Cardiac fibroblast (primary cell): Measurements from ENCODE around the gene MUC5B.
A peak's percentile ranks its signal among the peaks of the same experiment; 100 is the strongest.

Experiments used
- DNase-seq, 2 donors: peaks; one replicate each; pipeline versions ENCODE4 v3.0.0 to v3.0.0-alpha.2; 2010; ENCODE audit warnings: low read depth in 2 of 2
- H3K4me3 ChIP-seq, 2 donors: replicated peaks in 1 of 2; 1 replicate in 1 of 2; 2 replicates in 1 of 2; pipeline ENCODE4 v1.5.1; 2011; ENCODE audit warnings: low read depth in 2 of 2, low read length in 2 of 2, mild to moderate bottlenecking in 2 of 2, moderate library complexity in 1 of 2
- TF ChIP-seq, protein P1 (sequence below): IDR thresholded peaks from one replicate; pipeline ENCODE4 v1.5.1; 2011; ENCODE audit warnings: low read depth, mild to moderate bottlenecking, low read length, inconsistent platforms

The MUC5B gene

DNA sequence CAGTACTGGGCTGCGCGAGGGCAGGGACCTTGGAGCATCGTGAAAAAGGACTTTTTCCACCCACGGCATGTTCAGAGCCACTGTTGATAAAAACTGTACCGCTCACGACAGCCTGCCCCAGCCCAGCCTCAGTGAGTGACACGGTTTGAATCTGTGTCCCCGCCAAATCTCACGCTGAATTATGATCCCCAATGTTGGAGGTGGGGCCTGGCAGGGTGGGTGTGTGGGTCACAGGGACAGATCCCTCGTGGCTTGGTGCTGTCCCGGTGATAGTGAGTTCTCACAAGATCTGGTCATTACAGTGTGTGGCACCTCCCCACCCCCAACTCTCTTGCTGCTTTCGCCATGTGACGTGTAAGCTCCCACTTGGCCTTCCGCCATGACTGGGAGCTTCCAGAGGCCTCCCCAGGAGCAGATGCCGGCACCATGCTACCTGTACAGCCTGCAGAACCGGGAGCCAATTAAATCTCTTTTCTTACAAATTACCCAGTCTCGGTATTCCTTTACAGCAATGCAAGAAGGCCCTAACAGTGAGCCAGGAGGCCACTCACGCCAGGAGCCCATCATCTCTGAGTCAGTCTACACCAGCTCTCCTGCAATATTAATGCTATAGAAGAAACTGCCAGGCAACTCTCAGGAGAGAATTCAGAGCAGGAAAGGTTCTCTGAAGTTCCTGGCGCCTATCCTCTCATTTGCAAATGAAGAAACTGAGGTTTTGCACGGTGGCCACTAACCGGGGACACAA, 85.3 kb downstream of the MUC5B start:
- TF ChIP-seq, protein P1, sequence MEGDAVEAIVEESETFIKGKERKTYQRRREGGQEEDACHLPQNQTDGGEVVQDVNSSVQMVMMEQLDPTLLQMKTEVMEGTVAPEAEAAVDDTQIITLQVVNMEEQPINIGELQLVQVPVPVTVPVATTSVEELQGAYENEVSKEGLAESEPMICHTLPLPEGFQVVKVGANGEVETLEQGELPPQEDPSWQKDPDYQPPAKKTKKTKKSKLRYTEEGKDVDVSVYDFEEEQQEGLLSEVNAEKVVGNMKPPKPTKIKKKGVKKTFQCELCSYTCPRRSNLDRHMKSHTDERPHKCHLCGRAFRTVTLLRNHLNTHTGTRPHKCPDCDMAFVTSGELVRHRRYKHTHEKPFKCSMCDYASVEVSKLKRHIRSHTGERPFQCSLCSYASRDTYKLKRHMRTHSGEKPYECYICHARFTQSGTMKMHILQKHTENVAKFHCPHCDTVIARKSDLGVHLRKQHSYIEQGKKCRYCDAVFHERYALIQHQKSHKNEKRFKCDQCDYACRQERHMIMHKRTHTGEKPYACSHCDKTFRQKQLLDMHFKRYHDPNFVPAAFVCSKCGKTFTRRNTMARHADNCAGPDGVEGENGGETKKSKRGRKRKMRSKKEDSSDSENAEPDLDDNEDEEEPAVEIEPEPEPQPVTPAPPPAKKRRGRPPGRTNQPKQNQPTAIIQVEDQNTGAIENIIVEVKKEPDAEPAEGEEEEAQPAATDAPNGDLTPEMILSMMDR: no peak
- peak overlapping the region; percentile 75 to 86 for H3K4me3 ChIP-seq
- peak in 1 of 2 donors; percentile 48 for DNase-seq

DNA sequence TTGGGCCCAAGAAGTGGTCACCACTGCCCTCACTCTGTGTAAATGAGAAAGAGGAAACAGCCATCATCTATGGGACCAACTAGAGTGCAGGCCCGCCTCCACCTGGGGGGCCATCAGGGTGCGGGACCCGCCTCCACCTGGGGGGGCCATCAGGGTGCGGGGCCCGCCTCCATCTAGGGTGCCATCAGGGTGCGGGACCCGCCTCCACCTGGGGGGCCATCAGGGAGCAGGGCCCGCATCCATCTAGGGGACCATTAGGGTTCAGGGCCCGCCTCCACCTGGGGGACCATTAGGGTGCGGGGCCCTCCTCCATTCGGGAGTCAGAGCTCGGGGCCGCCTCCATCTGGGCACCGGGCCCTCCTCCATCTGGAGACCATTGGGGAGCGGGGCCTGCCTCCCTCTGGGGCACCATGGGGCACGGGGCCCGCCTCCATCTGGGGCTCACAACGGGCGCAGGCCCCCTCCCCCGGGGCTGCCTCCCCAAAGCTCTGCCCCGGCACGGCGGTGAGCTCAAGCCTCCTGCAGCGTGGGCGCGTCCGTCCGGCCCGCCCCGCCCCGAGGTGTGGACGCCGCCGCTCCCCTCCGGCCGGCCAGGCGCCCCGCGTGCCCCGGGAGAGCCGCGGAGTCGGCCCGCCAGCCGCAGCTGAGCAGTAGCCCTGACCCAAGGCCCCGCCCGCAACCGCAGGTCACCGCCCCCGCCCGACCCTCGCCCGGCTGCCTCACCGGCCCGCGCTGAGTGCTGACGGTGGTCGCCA, 86.1 kb downstream of the MUC5B start:
- H3K4me3 ChIP-seq: peak overlapping the region; percentile 75 to 86
- TF ChIP-seq, protein P1: no peak
- peak in 1 of 2 donors; percentile 10 for DNase-seq

DNA sequence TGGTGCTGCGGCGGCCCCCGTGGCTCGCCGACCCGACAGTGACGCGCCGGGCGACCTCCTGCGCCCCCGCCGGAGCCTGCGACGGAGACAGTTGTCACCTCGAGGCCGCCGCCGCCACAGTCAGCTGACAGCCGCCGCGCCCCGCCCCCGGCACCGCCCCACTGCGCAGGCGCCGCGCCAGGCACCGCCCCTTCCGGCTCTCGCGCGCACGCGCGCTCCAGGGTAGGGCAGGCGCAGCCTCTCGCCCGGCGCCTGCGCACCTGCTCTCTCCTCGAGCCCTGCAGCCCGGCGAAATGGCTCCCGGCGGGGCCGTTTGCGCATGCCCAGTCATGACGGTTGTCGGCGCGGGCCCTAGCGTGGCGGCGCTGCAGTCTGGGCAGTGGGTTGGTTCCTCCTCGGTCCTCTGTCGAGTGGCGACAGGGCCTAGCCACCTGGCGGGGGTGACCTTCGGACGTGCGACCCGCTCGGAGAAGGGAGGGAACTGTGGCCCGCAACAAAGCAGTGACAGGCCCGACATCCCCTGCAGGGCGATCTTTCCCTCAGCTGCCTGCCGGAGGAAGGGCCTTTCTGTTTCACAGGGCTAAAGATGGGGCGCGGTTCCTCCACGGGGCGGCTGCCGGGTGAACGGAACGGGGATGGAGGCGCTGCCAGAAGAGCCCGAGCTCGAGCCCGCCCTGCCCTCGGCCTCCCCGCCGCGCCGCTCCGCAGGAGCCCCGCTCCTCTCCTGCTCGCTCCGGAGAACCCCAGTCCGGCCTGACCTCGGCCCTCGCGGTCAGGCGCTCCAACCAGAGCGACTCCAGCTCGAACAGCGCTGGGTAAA, 86.8 kb downstream of the MUC5B start, which contains the start of gene TOLLIP:
Gene TOLLIP (minus strand): TSS at position 135 of the 820 bp plus-strand sequence. CDS start 134 bp downstream, at position 1.
- H3K4me3 ChIP-seq: peak within 1 kb of the TSS; percentile 75 to 86
- DNase-seq: peak; percentile 90 to 93
- TF ChIP-seq, protein P1: peak; percentile 5

DNA sequence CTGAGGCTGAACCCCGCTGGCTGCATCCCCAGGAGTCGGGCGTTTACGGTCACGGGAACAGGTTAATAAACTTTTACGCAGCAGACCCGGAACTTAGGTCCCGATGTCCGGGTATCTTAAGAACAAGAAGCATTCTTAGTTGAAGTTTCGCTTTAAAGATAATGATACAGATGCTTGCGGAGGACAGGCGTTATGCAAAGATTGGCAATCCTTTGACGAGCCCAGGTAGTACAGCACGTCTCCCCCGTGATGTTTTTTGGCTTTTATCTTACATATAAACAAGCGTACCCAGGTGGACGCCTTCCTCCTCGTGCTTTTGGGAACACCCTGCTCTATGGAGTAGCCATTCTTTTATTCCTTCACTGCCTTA, 87.4 kb downstream of the MUC5B start:
- TF ChIP-seq, protein P1: no peak
- no peak for DNase-seq
- peak overlapping the region; percentile 65 for H3K4me3 ChIP-seq

DNA sequence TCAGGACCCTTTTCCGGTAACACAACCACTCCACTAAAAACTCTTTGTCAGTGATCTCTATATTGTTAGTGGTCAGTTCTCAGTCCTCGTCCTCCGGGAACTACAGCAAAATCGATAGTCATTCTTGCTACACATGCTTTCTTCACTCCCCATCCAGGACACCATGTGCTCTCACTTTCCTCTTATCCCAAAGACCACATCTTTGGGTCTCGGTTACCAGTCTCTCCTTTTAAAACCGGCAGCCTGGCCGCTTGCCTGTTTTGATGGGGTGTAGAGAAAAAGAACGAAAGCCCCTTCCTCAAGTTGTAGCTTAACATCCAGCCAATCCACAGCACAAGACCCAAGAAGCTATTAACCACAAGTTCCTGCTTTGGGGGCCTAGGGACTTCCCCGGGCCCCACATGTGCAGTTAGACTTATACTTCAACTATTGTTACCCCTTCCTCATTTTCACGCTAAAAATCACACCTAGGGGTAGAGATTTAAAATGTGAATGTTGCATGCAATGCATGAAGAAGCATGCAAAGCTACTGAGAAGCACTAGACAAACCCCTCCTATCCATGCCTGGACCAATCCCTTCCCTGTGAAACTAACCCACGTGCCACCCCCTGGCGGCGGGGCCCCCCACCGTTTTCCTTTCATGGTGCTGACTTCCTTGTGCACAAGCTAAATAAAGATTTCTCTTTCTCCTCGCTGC, 88.1 kb downstream of the MUC5B start:
- H3K4me3 ChIP-seq: no peak overlapping the region
- TF ChIP-seq, protein P1: no peak
- DNase-seq: no peak
